Measurements from ENCODE around the gene KIRREL3. TPM values are rescaled to one million over a fixed set of nuclear protein-coding genes. Genes with fewer than 3 reads are reported as not detected.
A peak's percentile ranks its signal among the peaks of the same experiment; 100 is the strongest.

Gene KIRREL3
- total and polyA plus RNA-seq, 2 experiments from 2014 or later = 16.1 to 35.6 TPM

DNA sequence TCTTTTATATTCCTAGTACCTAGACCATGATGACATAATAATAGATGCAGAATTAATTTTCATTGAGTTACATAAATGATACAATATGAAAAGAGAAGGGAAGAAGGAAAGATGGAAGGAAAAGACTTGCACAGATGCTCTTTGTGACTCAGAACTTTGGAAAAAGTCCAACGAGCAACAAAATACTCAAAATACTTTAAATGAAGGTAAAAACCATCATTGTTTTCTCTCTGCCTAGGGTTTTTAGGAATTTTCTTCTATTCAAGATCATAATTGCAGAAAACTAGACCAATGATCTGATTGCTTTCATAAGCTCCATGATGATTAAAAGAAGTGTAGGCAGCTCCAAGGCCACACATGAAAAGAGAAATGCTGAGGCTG is 276.9 kb downstream of the KIRREL3 start:
- H4K20me1 ChIP-seq (ENCODE audit: insufficient read depth) = no peaks in the 10 kb centered on the region
- no peak overlapping the region for H3K27ac ChIP-seq

DNA sequence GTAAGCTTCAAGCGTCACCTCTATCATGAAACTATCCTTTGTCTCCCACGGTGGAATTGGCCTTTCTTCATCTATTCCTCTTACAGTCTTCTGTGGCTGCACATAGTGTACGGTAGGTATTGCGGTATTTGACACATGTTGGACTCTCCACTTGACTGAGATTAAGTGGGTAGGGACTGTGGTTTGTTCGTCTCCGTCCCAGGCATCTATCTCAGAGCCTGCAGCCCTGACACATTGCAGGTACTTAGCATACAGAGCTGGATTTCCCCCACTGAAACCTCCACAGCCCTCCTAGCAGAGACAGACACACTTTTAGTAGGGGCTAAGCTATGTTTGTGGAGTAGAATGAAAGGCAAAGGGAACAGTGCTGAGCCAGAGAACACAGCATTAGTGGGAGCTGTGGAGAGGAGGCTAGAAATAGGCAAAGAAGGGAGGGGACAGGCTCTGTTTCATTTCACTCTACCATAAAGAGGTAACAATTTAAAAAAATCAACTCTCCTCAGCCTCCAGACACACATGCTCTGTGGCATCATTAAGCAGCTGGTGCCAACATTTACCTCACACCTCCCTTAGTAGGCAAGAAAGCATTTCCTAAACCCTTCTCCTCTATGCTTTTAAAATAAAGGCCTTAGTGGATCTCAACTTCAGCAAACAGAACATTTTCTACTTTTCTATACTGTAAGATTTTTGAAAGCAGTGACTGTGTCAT is 277.5 kb downstream of the KIRREL3 start:
- WGBS, 2 experiments (ENCODE audit: low coverage in 1 of 2, low lambda C conversion rate in 2 of 2, missing lambda C conversion rate in 2 of 2) = 88 to 91% methylated on average over 6 of the region's 6 CpGs
- H3K4me1 ChIP-seq (ENCODE audit: insufficient read depth) = peaks cover 31% of the 10 kb centered on the region
- no peaks in the 10 kb centered on the region for H3K9me3 ChIP-seq (ENCODE audit: low read depth)
- H3K4me2 ChIP-seq (ENCODE audit: unreplicated experiment) = peak overlapping the region; percentile 4
- no peak overlapping the region for H3K27ac ChIP-seq
- H3K9me2 ChIP-seq (ENCODE audit: insufficient read depth) = no peaks in the 10 kb centered on the region
- peaks cover 27% of the 10 kb centered on the region for H3F3A ChIP-seq (ENCODE audit: insufficient read depth)
- H3K79me2 ChIP-seq (ENCODE audit: insufficient read depth) = no peaks in the 10 kb centered on the region
- H4K20me1 ChIP-seq (ENCODE audit: insufficient read depth) = no peaks in the 10 kb centered on the region
- no peak for TF ChIP-seq EZH2 (IDR thresholded peaks at IDR 0.05; ENCODE audit: insufficient read depth, poor library complexity, severe bottlenecking)
- TF ChIP-seq EZH2phosphoT487 (IDR thresholded peaks at IDR 0.05; ENCODE audit: insufficient read depth, low read depth) = no peak
- DNase-seq = peak; percentile 31
- H3K36me3 ChIP-seq (ENCODE audit: low read depth) = no peaks in the 10 kb centered on the region
- in situ Hi-C loops (cut with MboI) = no loop called here
- H3K9ac ChIP-seq = no peak overlapping the region
- H3K27me3 ChIP-seq (replicated peaks; ENCODE audit: insufficient read depth) = no peaks in the 10 kb centered on the region
- no peak overlapping the region for H2AFZ ChIP-seq
- no peak overlapping the region for H3K4me3 ChIP-seq

More for the DNA sequence above, 276.9 kb downstream of the KIRREL3 start:
- 42 to 44% methylated on average over 1 of the region's 1 CpG for WGBS, 2 experiments (ENCODE audit: low coverage in 1 of 2, low lambda C conversion rate in 2 of 2, missing lambda C conversion rate in 2 of 2)
- no peak for TF ChIP-seq EZH2phosphoT487 (IDR thresholded peaks at IDR 0.05; ENCODE audit: insufficient read depth, low read depth)
- TF ChIP-seq EZH2 (IDR thresholded peaks at IDR 0.05; ENCODE audit: insufficient read depth, poor library complexity, severe bottlenecking) = no peak
- H3K4me3 ChIP-seq = no peak overlapping the region
- peaks cover 27% of the 10 kb centered on the region for H3F3A ChIP-seq (ENCODE audit: insufficient read depth)
- no peaks in the 10 kb centered on the region for H3K27me3 ChIP-seq (replicated peaks; ENCODE audit: insufficient read depth)
- H3K9me2 ChIP-seq (ENCODE audit: insufficient read depth) = no peaks in the 10 kb centered on the region
- in situ Hi-C loops (cut with MboI) = no loop called here
- peak overlapping the region; percentile 4 for H3K4me2 ChIP-seq (ENCODE audit: unreplicated experiment)
- no peaks in the 10 kb centered on the region for H3K9me3 ChIP-seq (ENCODE audit: low read depth)
- peaks cover 26% of the 10 kb centered on the region for H3K4me1 ChIP-seq (ENCODE audit: insufficient read depth)
- peak; percentile 58 for DNase-seq
- H2AFZ ChIP-seq = no peak overlapping the region
- no peak overlapping the region for H3K9ac ChIP-seq
- H3K79me2 ChIP-seq (ENCODE audit: insufficient read depth) = no peaks in the 10 kb centered on the region
- no peaks in the 10 kb centered on the region for H3K36me3 ChIP-seq (ENCODE audit: low read depth)

DNA sequence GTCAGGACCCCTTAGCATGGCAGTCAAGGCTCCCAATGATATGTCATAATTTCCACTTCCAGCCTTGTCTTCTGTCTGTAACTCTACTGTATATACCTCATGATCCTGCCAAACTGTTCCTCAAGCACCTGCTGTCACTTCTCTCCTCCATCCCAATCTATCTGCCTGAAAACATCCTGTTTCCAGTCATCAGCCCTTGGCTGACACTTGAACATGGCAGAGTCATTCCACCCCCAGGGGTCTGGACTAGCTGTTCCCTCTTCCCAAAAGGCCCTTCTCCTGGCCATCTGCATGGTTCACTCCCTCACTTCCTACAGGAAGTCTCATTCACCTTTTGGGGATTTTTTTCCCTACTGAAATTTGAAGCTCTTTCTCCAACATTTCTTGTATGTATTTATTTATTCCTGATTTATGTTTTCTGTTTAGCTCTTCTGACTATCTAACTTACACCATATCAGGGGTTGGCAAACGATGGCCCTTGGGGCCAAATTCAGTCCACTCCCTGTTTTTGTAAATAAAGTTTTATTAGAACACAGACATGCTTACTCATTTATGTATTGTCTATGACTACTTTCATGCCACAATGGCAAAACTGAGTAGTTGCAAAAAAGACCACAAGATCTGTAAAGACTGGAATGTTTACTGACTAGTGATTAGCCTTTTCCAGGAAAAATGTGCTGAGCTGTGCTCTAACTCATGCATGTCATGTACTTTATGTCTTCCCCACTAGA is 278.4 kb downstream of the KIRREL3 start:
- H3F3A ChIP-seq (ENCODE audit: insufficient read depth) = peaks cover 27% of the 10 kb centered on the region
- no peak overlapping the region for H2AFZ ChIP-seq
- H3K27me3 ChIP-seq (replicated peaks; ENCODE audit: insufficient read depth) = no peaks in the 10 kb centered on the region
- H3K4me1 ChIP-seq (ENCODE audit: insufficient read depth) = peaks cover 33% of the 10 kb centered on the region
- H3K9me2 ChIP-seq (ENCODE audit: insufficient read depth) = no peaks in the 10 kb centered on the region
- H3K79me2 ChIP-seq (ENCODE audit: insufficient read depth) = no peaks in the 10 kb centered on the region
- no peak for TF ChIP-seq EZH2 (IDR thresholded peaks at IDR 0.05; ENCODE audit: insufficient read depth, poor library complexity, severe bottlenecking)
- no peak for TF ChIP-seq EZH2phosphoT487 (IDR thresholded peaks at IDR 0.05; ENCODE audit: insufficient read depth, low read depth)
- no peaks in the 10 kb centered on the region for H3K9me3 ChIP-seq (ENCODE audit: low read depth)
- in situ Hi-C loops (cut with MboI) = no loop called here
- WGBS, 2 experiments (ENCODE audit: low coverage in 1 of 2, low lambda C conversion rate in 2 of 2, missing lambda C conversion rate in 2 of 2) = 91 to 96% methylated on average over 1 of the region's 1 CpG
- H3K4me2 ChIP-seq (ENCODE audit: unreplicated experiment) = no peak overlapping the region
- H3K27ac ChIP-seq = no peak overlapping the region
- no peaks in the 10 kb centered on the region for H3K36me3 ChIP-seq (ENCODE audit: low read depth)
- no peaks in the 10 kb centered on the region for H4K20me1 ChIP-seq (ENCODE audit: insufficient read depth)
- no peak overlapping the region for H3K4me3 ChIP-seq
- H3K9ac ChIP-seq = no peak overlapping the region
- peak; percentile 26 for DNase-seq

DNA sequence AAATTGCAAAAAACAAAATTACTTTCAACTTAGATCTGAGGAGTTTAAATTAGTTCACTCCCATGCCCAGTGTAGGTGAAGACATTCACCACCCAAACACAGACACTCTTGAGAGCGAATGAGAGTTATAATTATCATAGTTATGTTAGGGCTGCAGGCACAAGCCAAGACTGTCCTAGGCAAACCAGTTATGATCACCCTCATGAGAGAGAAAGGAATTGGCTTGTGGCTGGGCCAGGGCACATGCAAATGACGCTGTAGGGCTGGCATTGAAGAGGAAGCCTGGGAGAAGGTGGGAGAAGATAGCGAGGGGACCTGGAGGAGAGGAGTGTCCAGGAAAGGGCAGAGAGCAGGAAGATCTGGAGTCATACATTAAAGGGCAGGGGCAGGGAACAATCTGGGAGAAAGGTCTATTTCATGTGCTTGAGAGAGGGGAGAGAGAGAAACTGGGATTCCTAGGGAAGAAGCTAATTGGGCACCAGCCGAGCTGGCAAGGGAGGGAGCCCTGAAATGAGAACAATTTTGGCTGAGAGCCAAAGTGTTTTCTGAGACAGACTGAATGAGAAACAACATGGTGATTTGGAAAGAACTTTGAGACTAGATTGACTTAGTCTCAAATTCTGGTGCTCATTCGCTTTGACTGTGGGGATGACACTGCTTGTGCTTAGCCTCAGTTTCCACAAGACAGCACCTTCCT is 279.9 kb downstream of the KIRREL3 start:
- 71 to 73% methylated on average over 5 of the region's 5 CpGs for WGBS, 2 experiments (ENCODE audit: low coverage in 1 of 2, low lambda C conversion rate in 2 of 2, missing lambda C conversion rate in 2 of 2)
- no peaks in the 10 kb centered on the region for H3K9me2 ChIP-seq (ENCODE audit: insufficient read depth)
- no peaks in the 10 kb centered on the region for H3K36me3 ChIP-seq (ENCODE audit: low read depth)
- no peaks in the 10 kb centered on the region for H3K9me3 ChIP-seq (ENCODE audit: low read depth)
- no peaks in the 10 kb centered on the region for H3K79me2 ChIP-seq (ENCODE audit: insufficient read depth)
- H3K4me3 ChIP-seq = no peak overlapping the region
- H3K27me3 ChIP-seq (replicated peaks; ENCODE audit: insufficient read depth) = no peaks in the 10 kb centered on the region
- H2AFZ ChIP-seq = no peak overlapping the region
- peak; percentile 39 for DNase-seq
- peaks cover 33% of the 10 kb centered on the region for H3K4me1 ChIP-seq (ENCODE audit: insufficient read depth)
- TF ChIP-seq EZH2phosphoT487 (IDR thresholded peaks at IDR 0.05; ENCODE audit: insufficient read depth, low read depth) (no peak), EZH2 (IDR thresholded peaks at IDR 0.05; ENCODE audit: insufficient read depth, poor library complexity, severe bottlenecking) (no peak)
- H4K20me1 ChIP-seq (ENCODE audit: insufficient read depth) = no peaks in the 10 kb centered on the region
- H3K9ac ChIP-seq = no peak overlapping the region
- H3F3A ChIP-seq (ENCODE audit: insufficient read depth) = peaks cover 27% of the 10 kb centered on the region
- no peak overlapping the region for H3K4me2 ChIP-seq (ENCODE audit: unreplicated experiment)
- in situ Hi-C loops (cut with MboI) = no loop called here
- H3K27ac ChIP-seq = no peak overlapping the region
